Activated CD8-positive, alpha-beta memory T cell treated with anti-CD3 and anti-CD28 coated beads, Interleukin-2, amount 10 ng/mL, durations not matched to agents 7 days and 5 days (primary cell): ENCODE measurements around the gene WNT5A. TPM values are rescaled to one million over a fixed set of nuclear protein-coding genes. Genes with fewer than 3 reads are reported as not detected.
"Not testable (repeated sequence)": the region's sequence is repeated elsewhere in the genome, so short reads cannot be mapped to it uniquely, and the experiment has no call there.

Source experiments
- ATAC-seq: fragments of 150-1000 bp; cut with Tn5 transposase; one replicate; pipeline ENCODE4 v1.10.0; 2021; ENCODE audit warnings: moderate library complexity
- CTCF ChIA-PET: fragments of 350-600 bp; sonication (Branson Sonifier 250); formaldehyde crosslinking; loops from one replicate; lab custom pipeline; 2021; ENCODE audit warnings: antibody characterized with exemption; lab: Charles Lee
- DNase-seq: peaks from one replicate; pipeline ENCODE4 v3.0.0-alpha.2; 2020
- H3K27ac Mint-ChIP-seq: one replicate; pipeline ENCODE4 v1.8.0; 2021; ENCODE audit warnings: mild to moderate bottlenecking, mixed read lengths
- H3K27me3 Mint-ChIP-seq: one replicate; pipeline ENCODE4 v1.8.0; 2021; ENCODE audit warnings: mixed read lengths
- H3K36me3 Mint-ChIP-seq: one replicate; pipeline ENCODE4 v1.8.0; 2021; ENCODE audit warnings: mild to moderate bottlenecking, mixed read lengths
- H3K4me1 Mint-ChIP-seq: one replicate; pipeline ENCODE4 v1.8.0; 2021; ENCODE audit warnings: mixed read lengths
- H3K4me3 Mint-ChIP-seq: one replicate; pipeline ENCODE4 v1.8.0; 2021; ENCODE audit warnings: mild to moderate bottlenecking, moderate library complexity, mixed read lengths
- H3K9me3 Mint-ChIP-seq: one replicate; pipeline ENCODE4 v1.8.0; 2022; ENCODE audit warnings: low read depth, mixed read lengths
- total RNA-seq, 2 experiments: library from RNA; stranded (reverse); gene quantifications; one replicate each; pipeline ENCODE4 v1.2.3, GENCODE V29; 2021

The WNT5A gene
- total RNA-seq, 2 experiments from 2014 or later, result 0.16 TPM; not detected in 1

- CTCF ChIA-PET, result no interaction called here
- Mint-ChIP-seq H3K36me3 (no peaks in the 10 kb centered on the region), H3K4me3 (no peak overlapping the region), H3K4me1 (no peaks in the 10 kb centered on the region), H3K27me3 (no peaks in the 10 kb centered on the region), H3K9me3 (no peaks in the 10 kb centered on the region), H3K27ac (no peak overlapping the region)
- DNase-seq (no peak), ATAC-seq (no peak)
Measured at GRCh38 chr3:55516392-55517030, 29.4 kb upstream of the WNT5A start.

- no peak overlapping the region for H3K4me3 Mint-ChIP-seq
- CTCF ChIA-PET, result no interaction called here
- no peak overlapping the region for H3K27ac Mint-ChIP-seq
- no peak for DNase-seq
- no peaks in the 10 kb centered on the region for H3K27me3 Mint-ChIP-seq
- H3K36me3 Mint-ChIP-seq, result no peaks in the 10 kb centered on the region
- no peak for ATAC-seq
- H3K9me3 Mint-ChIP-seq, result no peaks in the 10 kb centered on the region
- H3K4me1 Mint-ChIP-seq, result no peaks in the 10 kb centered on the region
Measured at GRCh38 chr3:55515550-55516246, 28.6 kb upstream of the WNT5A start.

GRCh38 chr3:55514962-55515361, 27.9 kb upstream of the WNT5A start:
- CTCF ChIA-PET, result no interaction called here
- ATAC-seq (no peak), DNase-seq (no peak)
- H3K9me3 Mint-ChIP-seq, result no peaks in the 10 kb centered on the region
- H3K4me3 Mint-ChIP-seq, result no peak overlapping the region
- no peaks in the 10 kb centered on the region for H3K36me3 Mint-ChIP-seq
- no peaks in the 10 kb centered on the region for H3K27me3 Mint-ChIP-seq
- no peaks in the 10 kb centered on the region for H3K4me1 Mint-ChIP-seq
- H3K27ac Mint-ChIP-seq, result no peak overlapping the region

- no peaks in the 10 kb centered on the region for H3K27me3 Mint-ChIP-seq
- H3K27ac Mint-ChIP-seq, result no peak overlapping the region
- no peaks in the 10 kb centered on the region for H3K36me3 Mint-ChIP-seq
- H3K4me1 Mint-ChIP-seq, result no peaks in the 10 kb centered on the region
- H3K9me3 Mint-ChIP-seq, result no peaks in the 10 kb centered on the region
- DNase-seq (no peak), ATAC-seq (no peak)
- CTCF ChIA-PET, result no interaction called here
- no peak overlapping the region for H3K4me3 Mint-ChIP-seq
Measured at GRCh38 chr3:55512571-55513343, 25.7 kb upstream of the WNT5A start.

GRCh38 chr3:55511895-55512570, 24.9 kb upstream of the WNT5A start:
- no peaks in the 10 kb centered on the region for H3K9me3 Mint-ChIP-seq
- no peaks in the 10 kb centered on the region for H3K4me1 Mint-ChIP-seq
- peaks cover 2% of the 10 kb centered on the region for H3K27me3 Mint-ChIP-seq
- ATAC-seq, result no peak
- no peak overlapping the region for H3K4me3 Mint-ChIP-seq
- H3K27ac Mint-ChIP-seq, result no peak overlapping the region
- CTCF ChIA-PET, result no interaction called here
- no peak for DNase-seq
- H3K36me3 Mint-ChIP-seq, result no peaks in the 10 kb centered on the region

- Mint-ChIP-seq H3K4me1 (no peaks in the 10 kb centered on the region), H3K4me3 (no peak overlapping the region), H3K27me3 (peaks cover 2% of the 10 kb centered on the region), H3K9me3 (no peaks in the 10 kb centered on the region), H3K36me3 (no peaks in the 10 kb centered on the region), H3K27ac (no peak overlapping the region)
- ATAC-seq (no peak), DNase-seq (no peak)
- CTCF ChIA-PET, result no interaction called here
Measured at GRCh38 chr3:55508335-55508734, 21.2 kb upstream of the WNT5A start.

- peaks cover 2% of the 10 kb centered on the region for H3K27me3 Mint-ChIP-seq
Measured at GRCh38 chr3:55507808-55508207, 20.7 kb upstream of the WNT5A start.

GRCh38 chr3:55505776-55506175, 18.7 kb upstream of the WNT5A start:
- CTCF ChIA-PET, result no interaction called here
- Mint-ChIP-seq H3K4me1 (no peaks in the 10 kb centered on the region), H3K27ac (no peak overlapping the region), H3K36me3 (no peaks in the 10 kb centered on the region), H3K27me3 (peaks cover 2% of the 10 kb centered on the region), H3K9me3 (no peaks in the 10 kb centered on the region), H3K4me3 (no peak overlapping the region)
- DNase-seq (no peak), ATAC-seq (no peak)

More at GRCh38 chr3:55507808-55508207, 20.7 kb upstream of the WNT5A start:
- no peak for ATAC-seq
- Mint-ChIP-seq H3K4me3 (no peak overlapping the region), H3K27ac (no peak overlapping the region), H3K9me3 (no peaks in the 10 kb centered on the region), H3K4me1 (no peaks in the 10 kb centered on the region), H3K36me3 (no peaks in the 10 kb centered on the region)
- no peak for DNase-seq
- CTCF ChIA-PET, result no interaction called here

- H3K36me3 Mint-ChIP-seq, H3K4me1 Mint-ChIP-seq, H3K9me3 Mint-ChIP-seq, H3K27me3 Mint-ChIP-seq, CTCF ChIA-PET, H3K27ac Mint-ChIP-seq, DNase-seq, H3K4me3 Mint-ChIP-seq, ATAC-seq: not testable (repeated sequence)
Measured at GRCh38 chr3:55505102-55505501, 18.0 kb upstream of the WNT5A start.

GRCh38 chr3:55501905-55502304, 14.8 kb upstream of the WNT5A start:
- Mint-ChIP-seq H3K4me3 (no peak overlapping the region), H3K27ac (no peak overlapping the region), H3K36me3 (no peaks in the 10 kb centered on the region), H3K27me3 (no peaks in the 10 kb centered on the region), H3K9me3 (no peaks in the 10 kb centered on the region), H3K4me1 (no peaks in the 10 kb centered on the region)
- CTCF ChIA-PET, result no interaction called here
- DNase-seq (no peak), ATAC-seq (no peak)

GRCh38 chr3:55500555-55501330, 13.6 kb upstream of the WNT5A start:
- CTCF ChIA-PET, result no interaction called here
- no peaks in the 10 kb centered on the region for H3K36me3 Mint-ChIP-seq
- no peak overlapping the region for H3K4me3 Mint-ChIP-seq
- no peak for DNase-seq
- ATAC-seq, result no peak
- H3K27ac Mint-ChIP-seq, result no peak overlapping the region
- H3K9me3 Mint-ChIP-seq, result no peaks in the 10 kb centered on the region
- H3K4me1 Mint-ChIP-seq, result no peaks in the 10 kb centered on the region
- H3K27me3 Mint-ChIP-seq, result no peaks in the 10 kb centered on the region

GRCh38 chr3:55498520-55498919, 11.4 kb upstream of the WNT5A start:
- Mint-ChIP-seq H3K4me1 (no peaks in the 10 kb centered on the region), H3K4me3 (no peak overlapping the region), H3K27ac (no peak overlapping the region), H3K27me3 (no peaks in the 10 kb centered on the region), H3K36me3 (no peaks in the 10 kb centered on the region), H3K9me3 (no peaks in the 10 kb centered on the region)
- CTCF ChIA-PET, result no interaction called here
- ATAC-seq (no peak), DNase-seq (no peak)

- CTCF ChIA-PET, result no interaction called here
- DNase-seq (no peak), ATAC-seq (no peak)
- no peaks in the 10 kb centered on the region for H3K4me1 Mint-ChIP-seq
- H3K4me3 Mint-ChIP-seq, result no peak overlapping the region
- no peak overlapping the region for H3K27ac Mint-ChIP-seq
- H3K9me3 Mint-ChIP-seq, result no peaks in the 10 kb centered on the region
- H3K27me3 Mint-ChIP-seq, result no peaks in the 10 kb centered on the region
- no peaks in the 10 kb centered on the region for H3K36me3 Mint-ChIP-seq
Measured at GRCh38 chr3:55497250-55497649, 10.1 kb upstream of the WNT5A start.
